Fibroblast of lung (primary cell): ENCODE data around the gene CARMIL1. TPM values are rescaled to one million over a fixed set of nuclear protein-coding genes. Genes with fewer than 3 reads are reported as not detected.

Source experiments
- DNase-seq, 2 donors: peaks; one replicate each; pipeline versions ENCODE4 v3.0.0 to v3.0.0-alpha.2; 2010; ENCODE audit warnings: low read depth in 2 of 2
- H2AFZ ChIP-seq: 2 replicates; pipeline ENCODE4 v1.5.1; 2012; ENCODE audit warnings: low read length, control low read depth, inconsistent platforms
- H3K27ac ChIP-seq: 2 replicates; pipeline ENCODE4 v1.5.1; 2011; ENCODE audit warnings: low read length, control low read depth; ENCODE audit not compliant: insufficient read depth
- H3K27me3 ChIP-seq: 2 replicates; pipeline ENCODE4 v1.5.1; 2011; ENCODE audit warnings: mild to moderate bottlenecking, low read length; ENCODE audit not compliant: control insufficient read depth, insufficient read depth
- H3K36me3 ChIP-seq: 2 replicates; pipeline ENCODE4 v1.5.1; 2011; ENCODE audit warnings: low read length; ENCODE audit not compliant: control insufficient read depth, insufficient read depth
- H3K4me1 ChIP-seq: 2 replicates; pipeline ENCODE4 v1.5.1; 2011; ENCODE audit warnings: low read length; ENCODE audit not compliant: control insufficient read depth, insufficient read depth; ENCODE audit errors: extremely low read depth
- H3K4me2 ChIP-seq: 2 replicates; pipeline ENCODE4 v1.5.1; 2011; ENCODE audit warnings: low read length, control low read depth; ENCODE audit not compliant: insufficient read depth; ENCODE audit errors: extremely low read depth
- H3K4me3 ChIP-seq, 4 experiments: fragments of 200-600 bp in 1 of 4; sonication (generic) in 1 of 4; replicated peaks in 1 of 4; 2 replicates each; pipeline ENCODE4 v1.5.1; 2011 to 2016; ENCODE audit warnings: low read length in 4 of 4, low read depth in 3 of 4, mild to moderate bottlenecking in 3 of 4, control low read depth in 2 of 4, inconsistent platforms in 1 of 4, mixed read lengths in 1 of 4; ENCODE audit not compliant: insufficient read depth in 1 of 4; ENCODE audit errors: control extremely low read depth in 1 of 4
- H3K79me2 ChIP-seq: 2 replicates; pipeline ENCODE4 v1.5.1; 2012; ENCODE audit warnings: mild to moderate bottlenecking, low read length, inconsistent platforms; ENCODE audit not compliant: control insufficient read depth, insufficient read depth
- H3K9ac ChIP-seq: 2 replicates; pipeline ENCODE4 v1.5.1; 2011; ENCODE audit warnings: mild to moderate bottlenecking, low read length, control low read depth; ENCODE audit not compliant: insufficient read depth
- H3K9me3 ChIP-seq: 2 replicates; pipeline ENCODE4 v1.5.1; 2012; ENCODE audit warnings: low read depth, low read length; ENCODE audit not compliant: control insufficient read depth, insufficient read depth
- H4K20me1 ChIP-seq: 2 replicates; pipeline ENCODE4 v1.5.1; 2011; ENCODE audit warnings: low read length; ENCODE audit not compliant: control insufficient read depth, insufficient read depth; ENCODE audit errors: extremely low read depth
- EZH2 ChIP-seq: IDR thresholded peaks from 2 replicates; pipeline ENCODE4 v1.5.1; 2012; ENCODE audit warnings: low read length, control low read depth, mild to moderate bottlenecking; ENCODE audit errors: missing control alignments
- polyA plus RNA-seq, 2 donors: library from polyadenylated mRNA; depleted of rRNA in 1 of 2; stranded (reverse) in 1 of 2; unstranded in 1 of 2; fragments of >200 nt; gene quantifications; 2 replicates each; pipeline ENCODE4 v1.2.1, GENCODE V29; 2011 to 2012; ENCODE audit warnings: missing spikeins in 1 of 2
- total RNA-seq: library from RNA; depleted of rRNA; stranded (reverse); fragments of >200 nt; gene quantifications from 2 replicates; pipeline ENCODE4 v1.2.1, GENCODE V29; 2014
- TF ChIP-seq, protein P1 (sequence below), 2 donors: IDR thresholded peaks in 1 of 2; conservative IDR thresholded peaks in 1 of 2; 1 replicate in 1 of 2; 2 replicates in 1 of 2; pipeline ENCODE4 v1.5.1; 2011 to 2012; ENCODE audit warnings: low read length in 2 of 2, control low read depth in 1 of 2, inconsistent platforms in 1 of 2, low read depth in 1 of 2, mild to moderate bottlenecking in 1 of 2

Gene CARMIL1
- total and polyA plus RNA-seq, 2 donors (not counting 1 experiment from before 2014, with no cell fraction given), result 10.2 to 12.5 TPM

DNA sequence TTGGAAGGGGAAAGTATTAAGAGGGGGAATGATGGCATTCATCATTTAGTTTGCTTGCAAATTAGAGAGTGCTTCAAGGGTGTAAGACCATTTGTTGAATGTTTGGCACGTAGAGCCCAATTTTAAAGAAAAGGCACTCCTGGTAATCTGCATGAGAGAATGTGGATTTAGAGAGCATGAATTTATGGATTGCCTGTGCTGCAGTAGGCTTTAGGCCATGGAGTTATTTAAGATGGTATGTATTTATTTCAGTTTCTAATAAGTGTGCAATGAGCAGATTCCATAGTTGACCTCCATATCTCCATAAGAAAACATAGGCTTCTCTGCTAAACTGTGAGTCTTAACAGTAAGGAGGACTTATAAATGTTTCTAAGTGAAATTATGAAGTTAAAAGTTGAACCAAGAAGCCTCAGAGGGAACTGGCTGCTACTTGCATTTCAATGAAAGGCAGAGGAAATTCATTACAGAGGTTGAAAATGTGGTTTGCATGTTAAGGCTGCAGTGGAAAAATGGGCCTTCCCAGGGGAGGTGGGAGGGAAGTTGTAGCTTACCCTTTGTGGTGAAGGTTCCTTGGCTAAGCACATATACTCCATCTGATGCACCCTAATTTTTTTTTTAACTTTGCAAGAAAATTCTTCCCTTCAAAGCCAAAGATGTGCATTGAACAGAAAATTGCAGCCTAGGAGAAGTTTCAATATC lies 134.2 kb downstream of the CARMIL1 start:
- Histone ChIP-seq H4K20me1 (no peaks in the 10 kb centered on the region), H3K9me3 (no peaks in the 10 kb centered on the region), H3K4me2 (no peak overlapping the region), H3K4me3 (no peak overlapping the region), H3K36me3 (no peaks in the 10 kb centered on the region), H3K4me1 (no peaks in the 10 kb centered on the region), H3K27ac (no peak overlapping the region), H3K27me3 (no peaks in the 10 kb centered on the region), H2AFZ (no peak overlapping the region), H3K79me2 (no peaks in the 10 kb centered on the region), H3K9ac (no peak overlapping the region)
- DNase-seq, result peak in 1 of 2 donors; percentile 47
- no peak for TF ChIP-seq EZH2
- TF ChIP-seq, protein P1, sequence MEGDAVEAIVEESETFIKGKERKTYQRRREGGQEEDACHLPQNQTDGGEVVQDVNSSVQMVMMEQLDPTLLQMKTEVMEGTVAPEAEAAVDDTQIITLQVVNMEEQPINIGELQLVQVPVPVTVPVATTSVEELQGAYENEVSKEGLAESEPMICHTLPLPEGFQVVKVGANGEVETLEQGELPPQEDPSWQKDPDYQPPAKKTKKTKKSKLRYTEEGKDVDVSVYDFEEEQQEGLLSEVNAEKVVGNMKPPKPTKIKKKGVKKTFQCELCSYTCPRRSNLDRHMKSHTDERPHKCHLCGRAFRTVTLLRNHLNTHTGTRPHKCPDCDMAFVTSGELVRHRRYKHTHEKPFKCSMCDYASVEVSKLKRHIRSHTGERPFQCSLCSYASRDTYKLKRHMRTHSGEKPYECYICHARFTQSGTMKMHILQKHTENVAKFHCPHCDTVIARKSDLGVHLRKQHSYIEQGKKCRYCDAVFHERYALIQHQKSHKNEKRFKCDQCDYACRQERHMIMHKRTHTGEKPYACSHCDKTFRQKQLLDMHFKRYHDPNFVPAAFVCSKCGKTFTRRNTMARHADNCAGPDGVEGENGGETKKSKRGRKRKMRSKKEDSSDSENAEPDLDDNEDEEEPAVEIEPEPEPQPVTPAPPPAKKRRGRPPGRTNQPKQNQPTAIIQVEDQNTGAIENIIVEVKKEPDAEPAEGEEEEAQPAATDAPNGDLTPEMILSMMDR (conservative IDR thresholded peaks at IDR 0.05 in 1 of 2, IDR thresholded peaks at IDR 0.05 in 1 of 2; ENCODE audit: low read depth in 1 of 2, low read length in 2 of 2), result no peak

GRCh38 chr6:25414168-25414567 lies 135.0 kb downstream of the CARMIL1 start:
- TF ChIP-seq, protein P1 (conservative IDR thresholded peaks at IDR 0.05 in 1 of 2, IDR thresholded peaks at IDR 0.05 in 1 of 2; ENCODE audit: low read depth in 1 of 2, low read length in 2 of 2), result no peak
- TF ChIP-seq EZH2, result no peak

GRCh38 chr6:25414755-25415154 lies 135.6 kb downstream of the CARMIL1 start:
- Histone ChIP-seq H3K9ac (no peak overlapping the region), H2AFZ (no peak overlapping the region), H3K4me3 (no peak overlapping the region), H3K9me3 (no peaks in the 10 kb centered on the region), H3K36me3 (no peaks in the 10 kb centered on the region), H3K4me1 (no peaks in the 10 kb centered on the region), H3K79me2 (no peaks in the 10 kb centered on the region), H3K27ac (no peak overlapping the region), H3K4me2 (no peak overlapping the region), H4K20me1 (no peaks in the 10 kb centered on the region), H3K27me3 (no peaks in the 10 kb centered on the region)
- TF ChIP-seq EZH2, result no peak
- TF ChIP-seq, protein P1 (conservative IDR thresholded peaks at IDR 0.05 in 1 of 2, IDR thresholded peaks at IDR 0.05 in 1 of 2; ENCODE audit: low read depth in 1 of 2, low read length in 2 of 2), result no peak
- DNase-seq, result no peak

More at GRCh38 chr6:25414168-25414567, 135.0 kb downstream of the CARMIL1 start:
- H3K27ac ChIP-seq, result no peak overlapping the region
- H4K20me1 ChIP-seq, result no peaks in the 10 kb centered on the region
- no peak overlapping the region for H3K4me3 ChIP-seq
- H3K9ac ChIP-seq, result no peak overlapping the region
- H2AFZ ChIP-seq, result no peak overlapping the region
- no peaks in the 10 kb centered on the region for H3K79me2 ChIP-seq
- H3K36me3 ChIP-seq, result no peaks in the 10 kb centered on the region
- H3K27me3 ChIP-seq, result no peaks in the 10 kb centered on the region
- no peak overlapping the region for H3K4me2 ChIP-seq
- H3K9me3 ChIP-seq, result no peaks in the 10 kb centered on the region
- peak in 1 of 2 donors; percentile 10 for DNase-seq
- no peaks in the 10 kb centered on the region for H3K4me1 ChIP-seq
